ENCODE data around the gene ZSCAN26.

Gene ZSCAN26

GRCh38 chr6:28323813-28324424 is 57.0 kb downstream of the ZSCAN26 start:
- DNase-seq: no peak

DNA sequence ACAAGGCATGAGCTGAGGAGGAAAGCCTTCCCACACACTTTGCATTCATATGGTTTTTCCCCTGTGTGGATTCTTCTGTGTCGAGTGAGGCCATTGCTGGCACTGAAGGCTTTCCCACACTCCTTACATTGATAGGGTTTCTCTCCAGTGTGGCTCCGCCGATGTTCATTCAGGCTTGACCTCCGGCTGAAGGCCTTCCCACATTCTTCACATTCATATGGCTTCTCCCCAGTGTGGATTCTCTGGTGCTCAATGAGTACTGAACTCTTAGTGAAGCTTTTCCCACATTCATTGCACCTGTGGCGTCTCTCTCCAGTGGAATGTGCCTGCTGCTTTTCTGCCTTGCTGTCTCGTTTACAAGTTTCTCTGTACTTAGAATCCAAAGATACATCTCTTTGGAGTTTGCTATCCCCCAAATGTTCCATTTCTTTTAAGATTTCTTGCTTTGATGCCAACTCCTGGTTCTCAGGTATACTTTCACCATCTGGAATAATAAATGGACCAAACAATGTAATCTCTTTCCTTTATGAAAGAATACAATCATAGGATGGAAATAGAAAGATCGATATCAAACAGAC is 59.5 kb downstream of the ZSCAN26 start:
- no peak for DNase-seq
